T47D (cell line): Measurements from ENCODE around the gene ARMC5.
"Not testable (repeated sequence)": the region's sequence is repeated elsewhere in the genome, so short reads cannot be mapped to it uniquely, and the experiment has no call there.

Source experiments
- DNase-seq, 2 experiments: peaks; one replicate each; pipeline versions ENCODE4 v3.0.0 to v3.0.0-alpha.2; 2011 to 2012; ENCODE audit warnings: low read depth in 1 of 2, low spot score in 1 of 2
- JUND ChIP-seq: IDR thresholded peaks from 2 replicates; pipeline ENCODE4 v1.6.1; 2012; ENCODE audit warnings: low read depth
- in situ Hi-C: cut with HindIII; loops from 2 replicates; pipeline ENCODE4 v1.10.0; 2016; ENCODE audit warnings: low sequenced_read_pairs, low pct_unique_long_range_greater_than_20kb

Gene ARMC5, protein sequence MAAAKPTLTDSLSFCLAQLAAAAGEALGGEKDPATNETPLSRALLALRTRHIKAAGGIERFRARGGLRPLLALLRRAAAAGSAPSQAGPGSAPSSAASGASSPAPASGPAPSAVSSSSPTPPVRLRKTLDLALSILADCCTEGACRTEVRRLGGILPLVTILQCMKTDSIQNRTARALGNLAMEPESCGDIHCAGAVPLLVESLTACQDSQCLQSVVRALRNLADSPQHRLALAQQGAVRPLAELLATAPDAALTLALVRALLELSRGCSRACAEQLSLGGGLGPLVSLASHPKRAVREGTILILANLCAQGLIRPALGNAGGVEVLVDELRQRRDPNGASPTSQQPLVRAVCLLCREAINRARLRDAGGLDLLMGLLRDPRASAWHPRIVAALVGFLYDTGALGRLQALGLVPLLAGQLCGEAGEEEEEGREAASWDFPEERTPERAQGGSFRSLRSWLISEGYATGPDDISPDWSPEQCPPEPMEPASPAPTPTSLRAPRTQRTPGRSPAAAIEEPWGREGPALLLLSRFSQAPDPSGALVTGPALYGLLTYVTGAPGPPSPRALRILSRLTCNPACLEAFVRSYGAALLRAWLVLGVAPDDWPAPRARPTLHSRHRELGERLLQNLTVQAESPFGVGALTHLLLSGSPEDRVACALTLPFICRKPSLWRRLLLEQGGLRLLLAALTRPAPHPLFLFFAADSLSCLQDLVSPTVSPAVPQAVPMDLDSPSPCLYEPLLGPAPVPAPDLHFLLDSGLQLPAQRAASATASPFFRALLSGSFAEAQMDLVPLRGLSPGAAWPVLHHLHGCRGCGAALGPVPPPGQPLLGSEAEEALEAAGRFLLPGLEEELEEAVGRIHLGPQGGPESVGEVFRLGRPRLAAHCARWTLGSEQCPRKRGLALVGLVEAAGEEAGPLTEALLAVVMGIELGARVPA

DNA sequence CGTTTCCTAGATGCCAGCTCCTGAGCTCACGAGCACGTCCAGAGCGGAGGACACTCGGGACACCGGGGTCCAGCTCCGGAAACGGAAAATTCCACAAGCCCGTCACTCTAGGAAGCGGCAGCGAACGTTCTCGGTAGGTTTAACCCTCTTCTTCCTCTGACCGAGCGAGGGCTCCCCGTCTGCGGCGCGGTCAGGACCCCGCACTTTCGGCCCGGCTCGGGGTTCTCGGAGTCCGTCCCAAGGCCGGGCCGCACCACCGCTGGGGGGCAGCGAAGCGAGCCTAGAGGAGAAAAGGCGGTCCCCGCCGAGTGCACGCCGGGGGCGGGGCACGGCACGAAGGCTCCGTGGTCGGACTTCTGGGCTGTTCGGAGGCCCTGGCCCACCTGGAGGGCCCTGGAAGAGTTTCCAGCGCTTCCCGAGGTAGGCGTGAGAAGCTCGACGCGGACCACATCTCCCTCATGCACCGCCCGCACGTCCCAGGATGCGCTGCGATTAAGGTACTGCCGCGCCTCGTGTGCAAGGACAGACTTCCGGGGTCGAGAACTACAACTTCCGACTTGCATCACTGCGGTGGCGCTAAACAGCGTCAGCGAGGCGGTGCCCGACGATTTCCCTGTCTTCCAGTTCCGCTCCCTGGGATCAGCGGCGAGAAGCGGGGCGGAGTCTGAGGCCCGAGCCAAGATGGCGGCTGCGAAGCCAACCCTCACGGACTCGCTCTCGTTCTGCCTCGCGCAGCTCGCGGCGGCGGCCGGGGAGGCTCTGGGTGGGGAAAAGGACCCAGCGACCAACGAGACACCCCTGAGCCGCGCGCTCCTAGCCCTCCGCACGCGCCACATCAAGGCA, at the start of gene ARMC5:
TSS of gene ARMC5 (plus strand) at position 658 of the 843 bp plus-strand sequence. CDS start at position 682, 24 bp downstream.
- no peak for TF ChIP-seq JUND
- DNase-seq, result peak; percentile 88 to 99
- in situ Hi-C loops, result no loop called here

DNA sequence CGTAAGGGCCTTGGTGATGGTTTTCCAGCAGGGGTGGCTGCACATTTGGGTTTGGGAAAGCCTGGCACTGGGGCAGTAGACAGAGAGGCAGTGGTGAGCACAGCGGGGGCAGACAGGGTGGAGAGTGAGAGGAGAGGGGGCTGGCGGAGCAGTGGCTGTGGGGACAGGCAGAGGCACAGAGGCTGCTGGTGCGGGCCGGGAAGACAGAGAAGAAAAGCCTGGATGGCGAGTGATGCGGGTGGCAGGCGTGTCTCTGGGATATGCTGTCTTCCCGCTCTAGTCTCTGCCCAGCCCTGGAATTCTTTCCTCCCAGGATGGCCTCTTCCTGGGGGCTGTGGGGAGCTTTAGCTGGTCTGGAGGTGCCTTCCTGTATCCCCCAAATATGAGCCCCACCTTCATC, 49.2 kb upstream of the ARMC5 start:
- no peak for DNase-seq
- no peak for TF ChIP-seq JUND
- in situ Hi-C loops, result no loop called here

DNA sequence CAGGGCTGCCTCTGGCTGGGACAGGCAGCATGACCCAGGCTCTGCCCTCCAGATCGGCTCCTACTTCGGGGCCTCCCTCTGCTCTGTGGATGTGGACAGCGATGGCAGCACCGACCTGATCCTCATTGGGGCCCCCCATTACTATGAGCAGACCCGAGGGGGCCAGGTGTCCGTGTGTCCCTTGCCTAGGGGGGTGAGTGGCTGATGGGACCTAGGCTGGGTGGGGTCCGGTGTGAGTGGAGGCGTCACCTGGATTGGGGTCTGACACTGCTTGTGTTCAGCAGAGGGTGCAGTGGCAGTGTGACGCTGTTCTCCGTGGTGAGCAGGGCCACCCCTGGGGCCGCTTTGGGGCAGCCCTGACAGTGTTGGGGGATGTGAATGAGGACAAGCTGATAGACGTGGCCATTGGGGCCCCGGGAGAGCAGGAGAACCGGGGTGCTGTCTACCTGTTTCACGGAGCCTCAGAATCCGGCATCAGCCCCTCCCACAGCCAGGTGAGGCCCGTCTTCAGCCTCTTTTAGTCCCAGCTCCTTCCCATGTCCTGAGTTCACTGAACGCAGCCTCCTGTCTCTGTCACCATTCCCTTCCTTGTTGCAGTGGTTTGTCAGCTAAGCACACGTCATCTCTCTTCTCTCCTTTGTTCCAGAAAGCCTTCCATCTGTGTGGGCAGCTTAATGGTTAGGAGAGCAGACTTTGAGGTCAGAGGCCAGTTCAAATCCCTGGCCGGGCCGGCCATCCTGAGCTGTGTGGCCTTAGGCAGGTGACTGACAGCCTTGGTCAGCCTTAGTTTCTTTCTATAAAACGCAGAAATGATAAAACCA, 48.1 kb upstream of the ARMC5 start:
- in situ Hi-C loops, result no loop called here
- TF ChIP-seq JUND, result no peak
- DNase-seq, result no peak

DNA sequence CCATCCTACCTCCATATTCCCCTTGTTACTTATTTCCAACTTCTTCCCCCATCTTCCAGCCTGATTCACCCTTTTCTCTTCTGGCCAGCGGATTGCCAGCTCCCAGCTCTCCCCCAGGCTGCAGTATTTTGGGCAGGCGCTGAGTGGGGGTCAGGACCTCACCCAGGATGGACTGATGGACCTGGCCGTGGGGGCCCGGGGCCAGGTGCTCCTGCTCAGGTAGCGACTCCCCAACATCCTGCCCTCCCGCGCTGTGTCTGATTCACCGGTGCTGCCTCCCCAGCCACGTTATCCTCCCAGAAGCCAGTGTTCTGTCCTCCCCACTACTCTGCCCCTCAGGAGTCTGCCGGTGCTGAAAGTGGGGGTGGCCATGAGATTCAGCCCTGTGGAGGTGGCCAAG, 46.6 kb upstream of the ARMC5 start:
- no peak for TF ChIP-seq JUND
- in situ Hi-C loops, result no loop called here

DNA sequence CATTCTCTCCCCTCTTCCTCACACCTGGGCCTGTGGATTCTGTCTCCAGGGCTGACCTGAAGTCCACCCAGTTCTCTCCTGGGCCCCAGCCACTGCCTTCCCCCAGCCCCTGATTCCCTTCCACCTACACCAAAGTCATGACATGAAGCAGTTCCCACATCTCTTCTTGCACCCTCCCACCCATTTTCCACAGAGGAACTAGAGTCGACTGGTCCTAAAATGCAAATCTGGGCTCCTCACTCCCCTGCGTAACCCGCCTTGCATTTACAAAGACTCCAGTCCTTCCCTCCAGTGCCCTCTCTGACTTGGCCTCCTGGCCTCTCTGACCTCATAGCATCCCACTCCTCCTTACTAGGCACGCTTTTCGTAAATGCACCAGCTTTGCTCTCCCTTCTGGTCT, 45.9 kb upstream of the ARMC5 start:
- no peak for DNase-seq
- no peak for TF ChIP-seq JUND
- in situ Hi-C loops, result no loop called here

More for the DNA sequence above, 46.6 kb upstream of the ARMC5 start:
- DNase-seq, result no peak

DNA sequence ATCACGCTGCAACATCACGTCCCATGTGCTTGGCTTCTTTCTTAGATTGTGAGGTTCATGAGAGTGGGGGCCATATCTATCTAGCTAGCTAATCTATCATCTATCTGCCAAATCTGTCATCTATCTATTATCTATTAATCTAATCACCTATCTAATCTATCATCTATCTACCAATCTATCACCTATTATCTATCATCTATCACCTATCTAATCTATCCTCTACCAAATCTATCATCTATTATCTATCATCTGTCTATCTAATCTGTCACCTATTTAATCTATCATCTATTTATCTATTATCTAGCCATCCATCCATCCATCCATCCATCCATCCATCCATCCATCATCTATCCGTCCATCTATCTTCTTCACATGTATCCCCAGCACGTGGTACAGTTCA, 45.4 kb upstream of the ARMC5 start:
- no peak for TF ChIP-seq JUND
- DNase-seq, result no peak
- in situ Hi-C loops, result no loop called here

DNA sequence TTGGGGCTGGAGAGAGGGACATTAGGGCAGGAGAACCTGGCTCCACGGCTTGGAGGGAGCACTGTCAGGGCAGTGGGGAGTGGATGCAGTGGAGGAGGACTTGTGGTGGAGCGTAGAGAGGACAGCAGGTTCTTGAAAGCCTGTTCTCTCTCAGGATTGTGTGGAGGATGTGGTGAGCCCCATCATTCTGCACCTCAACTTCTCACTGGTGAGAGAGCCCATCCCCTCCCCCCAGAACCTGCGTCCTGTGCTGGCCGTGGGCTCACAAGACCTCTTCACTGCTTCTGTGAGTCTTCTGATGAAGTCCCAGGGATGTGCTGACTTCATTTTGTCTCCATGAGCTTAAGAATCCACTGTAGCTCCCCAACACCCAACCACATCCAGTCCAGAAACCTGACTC, 44.6 kb upstream of the ARMC5 start:
- DNase-seq, result no peak
- in situ Hi-C loops, result no loop called here
- TF ChIP-seq JUND, result no peak

DNA sequence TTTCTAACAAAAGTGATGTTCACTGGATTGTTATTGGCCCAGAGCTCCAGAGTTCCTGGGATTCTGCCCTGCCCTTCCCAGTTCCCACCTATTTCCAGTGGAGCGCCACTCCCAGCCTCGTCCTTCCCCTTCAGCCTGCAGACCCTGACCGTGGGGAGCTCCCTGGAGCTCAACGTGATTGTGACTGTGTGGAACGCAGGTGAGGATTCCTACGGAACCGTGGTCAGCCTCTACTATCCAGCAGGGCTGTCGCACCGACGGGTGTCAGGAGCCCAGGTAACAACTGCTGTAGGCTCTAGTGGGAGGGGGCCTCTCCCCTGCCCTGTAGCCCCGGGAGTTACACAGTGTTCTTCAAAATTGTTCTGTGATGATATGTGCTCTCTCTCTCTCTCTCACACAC, 42.9 kb upstream of the ARMC5 start:
- no peak for TF ChIP-seq JUND

DNA sequence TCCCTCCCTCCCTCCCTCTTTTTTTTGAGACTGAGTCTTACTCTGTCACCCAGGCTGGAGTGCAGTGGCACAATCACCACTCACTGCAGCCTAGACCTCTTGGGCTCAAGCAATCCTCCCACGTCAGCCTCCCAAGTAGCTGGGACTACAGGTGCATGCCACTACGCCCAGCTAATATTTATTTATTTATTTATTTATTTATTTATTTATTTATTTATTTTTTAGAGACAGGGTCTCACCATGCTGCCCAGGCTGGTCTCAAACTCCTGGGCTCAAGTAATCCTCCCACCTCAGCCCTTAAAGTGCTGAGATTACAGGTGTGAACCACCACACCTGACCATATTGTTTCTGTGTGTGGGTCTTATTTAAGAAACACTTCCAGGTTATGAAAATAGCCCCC, 42.3 kb upstream of the ARMC5 start:
- DNase-seq, in situ Hi-C loops: not testable (repeated sequence)

More for the DNA sequence above, 42.9 kb upstream of the ARMC5 start:
- in situ Hi-C loops, result no loop called here
- DNase-seq, result no peak

DNA sequence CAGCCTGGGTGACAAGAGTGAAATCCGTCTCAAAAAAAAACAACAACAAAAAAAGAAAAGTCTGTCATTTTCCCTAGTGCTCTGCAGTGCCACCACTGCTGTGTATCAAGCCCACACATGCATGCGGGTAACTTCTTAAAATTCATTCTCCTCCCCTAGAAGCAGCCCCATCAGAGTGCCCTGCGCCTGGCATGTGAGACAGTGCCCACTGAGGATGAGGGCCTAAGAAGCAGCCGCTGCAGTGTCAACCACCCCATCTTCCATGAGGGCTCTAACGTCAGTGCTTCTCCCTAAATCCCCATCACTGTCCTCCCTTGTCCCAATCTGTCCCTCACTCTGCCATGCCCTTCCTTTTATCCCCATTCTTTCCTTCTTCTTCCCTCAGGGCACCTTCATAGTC, 41.4 kb upstream of the ARMC5 start:
- no peak for DNase-seq
- TF ChIP-seq JUND, result no peak
- in situ Hi-C loops, result no loop called here

DNA sequence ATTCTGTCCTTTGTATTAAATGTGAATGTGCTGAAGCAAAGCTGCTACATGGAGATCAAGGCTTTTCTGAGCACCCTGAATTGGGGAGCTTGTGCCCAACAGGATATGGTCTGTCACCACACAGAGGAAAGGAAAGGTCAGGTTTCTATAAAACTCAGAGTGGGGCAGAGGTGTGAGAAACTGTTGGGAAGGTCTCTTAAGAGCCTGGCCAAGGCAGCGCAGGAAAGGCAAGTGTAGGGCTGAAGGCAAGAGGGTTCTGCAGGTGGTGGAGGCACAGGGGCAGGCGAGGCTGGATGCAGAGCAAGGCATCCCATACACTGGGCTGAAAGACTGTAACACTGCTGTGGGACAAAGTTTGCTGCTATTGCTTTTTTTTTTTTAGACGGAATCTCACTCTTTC, 39.3 kb upstream of the ARMC5 start:
- TF ChIP-seq JUND, result no peak
- in situ Hi-C loops, result no loop called here
- no peak for DNase-seq
